ENCODE results near the gene FAM149A.

- TF ChIP-seq CTCF (IDR thresholded peaks at IDR 0.05; ENCODE audit: extremely low read depth in 1 of 2, insufficient read depth in 1 of 2, low read depth in 1 of 2, low read length in 2 of 2) (no peak), EZH2 (IDR thresholded peaks at IDR 0.05; ENCODE audit: borderline replicate concordance, low read depth, low read length, severe bottlenecking) (no peak)
Measured at GRCh38 chr4:186203406-186203805, 98.9 kb downstream of the FAM149A start.

Data from endothelial cell of umbilical vein (primary cell).